WERI-Rb-1 (cell line): Measurements from ENCODE around the gene IL27RA.

Source experiments
- DNase-seq: peaks from one replicate; pipeline ENCODE4 v3.0.0-alpha.2; 2020
- H3K27ac ChIP-seq: fragments of 250-450 bp; sonication (Bioruptor Pico); 2 replicates; pipeline ENCODE4 v1.5.1; 2020; ENCODE audit warnings: mild to moderate bottlenecking, moderate library complexity
- H3K27me3 ChIP-seq: fragments of 250-450 bp; sonication (Bioruptor Pico); 2 replicates; pipeline ENCODE4 v1.5.1; 2021; ENCODE audit warnings: mild to moderate bottlenecking, low read depth, moderate library complexity; ENCODE audit not compliant: insufficient read depth, severe bottlenecking
- H3K36me3 ChIP-seq: fragments of 250-450 bp; sonication (Bioruptor Pico); 2 replicates; pipeline ENCODE4 v1.5.1; 2020; ENCODE audit warnings: mild to moderate bottlenecking, moderate library complexity
- H3K4me3 ChIP-seq: 2 replicates; pipeline ENCODE4 v1.5.1; 2011; ENCODE audit warnings: low read depth, mild to moderate bottlenecking, control low read depth, low read length
- H3K9me3 ChIP-seq: fragments of 250-450 bp; sonication (Bioruptor Pico); 2 replicates; pipeline ENCODE4 v1.5.1; 2021; ENCODE audit warnings: mild to moderate bottlenecking, moderate library complexity; ENCODE audit not compliant: severe bottlenecking
- CTCF ChIP-seq: IDR thresholded peaks from 2 replicates; pipeline ENCODE4 v1.5.1; 2011; ENCODE audit warnings: low read depth, mild to moderate bottlenecking, control low read depth, inconsistent platforms, low read length

Gene IL27RA

GRCh38 chr19:13984875-13985741 is 46.5 kb upstream of the IL27RA start:
- DNase-seq, result no peak
- Histone ChIP-seq H3K4me3 (no peak overlapping the region), H3K36me3 (peaks cover 19% of the 10 kb centered on the region), H3K27me3 (no peaks in the 10 kb centered on the region), H3K9me3 (no peaks in the 10 kb centered on the region), H3K27ac (peak overlapping the region; percentile 34; the same call in 1 of the 2 replicates)
- no peak for TF ChIP-seq CTCF

- peak; percentile 27 for DNase-seq
- TF ChIP-seq CTCF, result no peak
These were observed 45.7 kb upstream of the IL27RA start for GRCh38 chr19:13985771-13986347.

GRCh38 chr19:13986348-13986904 is 45.1 kb upstream of the IL27RA start:
- Histone ChIP-seq H3K27me3 (no peaks in the 10 kb centered on the region), H3K9me3 (no peaks in the 10 kb centered on the region), H3K4me3 (no peak overlapping the region), H3K27ac (peak overlapping the region; percentile 50), H3K36me3 (peaks cover 20% of the 10 kb centered on the region)
- DNase-seq, result no peak
- no peak for TF ChIP-seq CTCF

More at GRCh38 chr19:13985771-13986347, 45.7 kb upstream of the IL27RA start:
- Histone ChIP-seq H3K9me3 (no peaks in the 10 kb centered on the region), H3K4me3 (no peak overlapping the region), H3K36me3 (peaks cover 17% of the 10 kb centered on the region), H3K27me3 (no peaks in the 10 kb centered on the region), H3K27ac (peak overlapping the region; percentile 50)

- H3K9me3 ChIP-seq, result no peaks in the 10 kb centered on the region
- no peak for DNase-seq
- no peak overlapping the region for H3K4me3 ChIP-seq
- no peaks in the 10 kb centered on the region for H3K27me3 ChIP-seq
- H3K27ac ChIP-seq, result peak overlapping the region; percentile 23; the same call in 1 of the 2 replicates
- peaks cover 20% of the 10 kb centered on the region for H3K36me3 ChIP-seq
- no peak for TF ChIP-seq CTCF
These were observed 44.3 kb upstream of the IL27RA start for GRCh38 chr19:13987101-13987890.

- no peaks in the 10 kb centered on the region for H3K9me3 ChIP-seq
- no peak overlapping the region for H3K4me3 ChIP-seq
- H3K36me3 ChIP-seq, result peaks cover 22% of the 10 kb centered on the region
- TF ChIP-seq CTCF, result no peak
- H3K27me3 ChIP-seq, result no peaks in the 10 kb centered on the region
- no peak overlapping the region for H3K27ac ChIP-seq
- DNase-seq, result no peak
These were observed 42.1 kb upstream of the IL27RA start for GRCh38 chr19:13989487-13989886.
